ENCODE results near the gene NF1. TPM values are rescaled to one million over a fixed set of nuclear protein-coding genes. Genes with fewer than 3 reads are reported as not detected.

The NF1 gene
- polyA plus RNA-seq, 2 of the 4 experiments (the other 2 are of a cell fraction) = 15.9 to 73.2 TPM

DNA sequence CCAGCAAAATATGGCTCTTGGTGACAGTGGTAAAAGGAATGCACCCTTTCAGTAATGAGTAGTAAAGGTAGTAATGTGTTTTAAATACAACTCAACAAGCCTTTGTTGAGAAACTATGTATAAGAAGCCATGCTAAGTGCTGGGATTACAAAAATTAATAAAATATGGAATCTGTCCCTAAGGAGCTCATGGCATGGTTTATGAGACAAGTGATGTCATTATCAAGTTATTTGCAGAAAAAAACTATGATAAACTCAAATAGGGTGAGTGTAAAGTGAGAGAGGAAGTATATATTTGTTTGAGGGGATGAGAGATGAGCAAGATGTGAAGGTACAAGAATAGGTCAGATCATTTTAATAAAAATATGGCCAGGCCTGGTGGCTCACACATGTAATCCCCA is 76.9 kb downstream of the NF1 start:
- ChIA-PET POLR2A (no interaction called here), CTCF (interaction anchor here (1.5 kb wide), 1 partner anchor 13 kb away, joined by 4 read pairs; no protein-coding TSS in a partner anchor)
- H3K4me3 ChIP-seq = no peak overlapping the region
- TF ChIP-seq EHF (CRISPR knock-in tag; IDR thresholded peaks at IDR 0.05) (no peak), NPAS2 (CRISPR knock-in tag; IDR thresholded peaks at IDR 0.05; ENCODE audit: borderline replicate concordance) (no peak), MAZ (IDR thresholded peaks at IDR 0.05; ENCODE audit: borderline replicate concordance, low read depth, low read length) (no peak), BHLHE40 (IDR thresholded peaks at IDR 0.05; ENCODE audit: low read depth, low read length) (no peak)
- no peak overlapping the region for H3K27ac ChIP-seq
- FAIRE-seq (no peak), DNase-seq (ENCODE audit: low read depth in 1 of 2, low spot score in 1 of 2) (no peak), ATAC-seq (no peak)
- no peaks in the 10 kb centered on the region for H3K4me1 ChIP-seq
- no peak overlapping the region for H3K4me2 ChIP-seq
- no peaks in the 10 kb centered on the region for H3K9me3 ChIP-seq

DNA sequence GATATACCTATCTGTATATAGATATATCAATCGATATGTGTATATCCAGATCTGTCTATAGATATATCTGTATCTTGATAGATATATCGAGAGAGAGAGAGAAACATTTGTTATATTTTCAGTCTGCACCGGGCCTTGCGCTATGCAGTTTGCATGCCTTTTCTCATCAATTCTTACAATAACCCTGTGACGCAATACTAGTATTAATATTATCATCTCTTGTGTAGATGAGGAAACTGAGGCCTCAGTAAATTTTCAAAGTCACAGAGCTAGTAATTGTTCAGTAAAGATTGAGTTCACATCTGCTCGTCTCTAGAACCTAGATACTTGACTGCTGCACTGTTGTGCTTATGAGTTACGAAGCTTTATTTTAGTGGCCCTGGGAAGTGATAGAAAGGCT is 77.6 kb downstream of the NF1 start:
- Histone ChIP-seq H3K9me3 (no peaks in the 10 kb centered on the region), H3K4me2 (no peak overlapping the region), H3K4me3 (no peak overlapping the region), H3K27ac (no peak overlapping the region), H3K4me1 (no peaks in the 10 kb centered on the region)
- ATAC-seq = no peak
- CTCF ChIA-PET = interaction anchor here (1.5 kb wide), 1 partner anchor 12 kb away, joined by 4 read pairs; no protein-coding TSS in a partner anchor
- POLR2A ChIA-PET = no interaction called here
- 94% methylated on average over 7 of the region's 7 CpGs for WGBS (ENCODE audit: missing lambda C conversion rate)
- TF ChIP-seq CBX2 (IDR thresholded peaks at IDR 0.05; ENCODE audit: borderline replicate concordance, low read depth) (no peak), NFE2L2 (conservative IDR thresholded peaks at IDR 0.05; ENCODE audit: low read length) (no peak), HOXB5 (CRISPR knock-in tag; IDR thresholded peaks at IDR 0.05) (no peak), ZFP36 (IDR thresholded peaks at IDR 0.05; ENCODE audit: borderline replicate concordance, partially characterized antibody) (no peak), CEBPB (IDR thresholded peaks at IDR 0.05) (peak in 1 of 2 experiments; percentile 44; a peak in 1 of 4 replicates)
- DNase-seq (ENCODE audit: low read depth in 1 of 2, low spot score in 1 of 2) = no peak
- FAIRE-seq = no peak

DNA sequence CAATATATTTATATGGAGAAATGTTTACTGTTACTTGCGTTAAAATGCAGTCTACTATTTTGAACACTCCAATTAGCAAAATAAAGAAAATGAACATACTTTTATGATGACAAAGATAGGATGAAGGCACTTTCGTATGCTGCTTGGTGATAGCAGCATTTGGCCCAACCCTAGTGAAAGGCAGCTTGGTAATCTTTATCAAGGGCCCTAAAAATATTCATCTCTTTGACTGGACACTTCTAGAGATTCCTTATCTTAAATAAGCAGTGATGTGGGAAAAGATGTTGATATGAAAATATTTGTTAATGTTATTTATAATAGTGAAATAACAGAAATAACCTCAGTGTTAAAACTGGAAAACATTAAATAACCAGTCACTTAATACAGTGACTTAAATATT is 79.4 kb downstream of the NF1 start:
- no peak for ATAC-seq
- Histone ChIP-seq H3K27ac (no peak overlapping the region), H3K9me3 (no peaks in the 10 kb centered on the region), H3K4me2 (no peak overlapping the region), H3K4me3 (no peak overlapping the region), H3K4me1 (no peaks in the 10 kb centered on the region)
- ChIA-PET CTCF (interaction anchor here (1.1 kb wide), 1 partner anchor 28 kb away, joined by 3 read pairs; no protein-coding TSS in a partner anchor), POLR2A (no interaction called here)
- FAIRE-seq = no peak
- no peak for DNase-seq (ENCODE audit: low read depth in 1 of 2, low spot score in 1 of 2)
- WGBS (ENCODE audit: missing lambda C conversion rate) = 91% methylated on average over 2 of the region's 2 CpGs
- no peak for TF ChIP-seq HOXB5 (CRISPR knock-in tag; IDR thresholded peaks at IDR 0.05)
- TF ChIP-seq CBX2 (IDR thresholded peaks at IDR 0.05; ENCODE audit: borderline replicate concordance, low read depth) = no peak
- TF ChIP-seq, protein P1, sequence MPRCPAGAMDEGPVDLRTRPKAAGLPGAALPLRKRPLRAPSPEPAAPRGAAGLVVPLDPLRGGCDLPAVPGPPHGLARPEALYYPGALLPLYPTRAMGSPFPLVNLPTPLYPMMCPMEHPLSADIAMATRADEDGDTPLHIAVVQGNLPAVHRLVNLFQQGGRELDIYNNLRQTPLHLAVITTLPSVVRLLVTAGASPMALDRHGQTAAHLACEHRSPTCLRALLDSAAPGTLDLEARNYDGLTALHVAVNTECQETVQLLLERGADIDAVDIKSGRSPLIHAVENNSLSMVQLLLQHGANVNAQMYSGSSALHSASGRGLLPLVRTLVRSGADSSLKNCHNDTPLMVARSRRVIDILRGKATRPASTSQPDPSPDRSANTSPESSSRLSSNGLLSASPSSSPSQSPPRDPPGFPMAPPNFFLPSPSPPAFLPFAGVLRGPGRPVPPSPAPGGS (IDR thresholded peaks at IDR 0.05) = no peak
- no peak for TF ChIP-seq EHMT2 (IDR thresholded peaks at IDR 0.05; ENCODE audit: low read depth)
- no peak for TF ChIP-seq KDM1A (IDR thresholded peaks at IDR 0.05; ENCODE audit: low read depth)
- no peak for TF ChIP-seq KDM5A (IDR thresholded peaks at IDR 0.05)
- TF ChIP-seq EHF (CRISPR knock-in tag; IDR thresholded peaks at IDR 0.05) = no peak
- TF ChIP-seq, protein P2, sequence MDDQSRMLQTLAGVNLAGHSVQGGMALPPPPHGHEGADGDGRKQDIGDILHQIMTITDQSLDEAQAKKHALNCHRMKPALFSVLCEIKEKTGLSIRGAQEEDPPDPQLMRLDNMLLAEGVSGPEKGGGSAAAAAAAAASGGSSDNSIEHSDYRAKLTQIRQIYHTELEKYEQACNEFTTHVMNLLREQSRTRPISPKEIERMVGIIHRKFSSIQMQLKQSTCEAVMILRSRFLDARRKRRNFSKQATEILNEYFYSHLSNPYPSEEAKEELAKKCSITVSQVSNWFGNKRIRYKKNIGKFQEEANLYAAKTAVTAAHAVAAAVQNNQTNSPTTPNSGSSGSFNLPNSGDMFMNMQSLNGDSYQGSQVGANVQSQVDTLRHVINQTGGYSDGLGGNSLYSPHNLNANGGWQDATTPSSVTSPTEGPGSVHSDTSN (IDR thresholded peaks at IDR 0.05) = no peak
- no peak for TF ChIP-seq SMC3 (IDR thresholded peaks at IDR 0.05)
- no peak for TF ChIP-seq RNF2 (IDR thresholded peaks at IDR 0.05; ENCODE audit: borderline replicate concordance, low read depth)
- TF ChIP-seq, protein P3, sequence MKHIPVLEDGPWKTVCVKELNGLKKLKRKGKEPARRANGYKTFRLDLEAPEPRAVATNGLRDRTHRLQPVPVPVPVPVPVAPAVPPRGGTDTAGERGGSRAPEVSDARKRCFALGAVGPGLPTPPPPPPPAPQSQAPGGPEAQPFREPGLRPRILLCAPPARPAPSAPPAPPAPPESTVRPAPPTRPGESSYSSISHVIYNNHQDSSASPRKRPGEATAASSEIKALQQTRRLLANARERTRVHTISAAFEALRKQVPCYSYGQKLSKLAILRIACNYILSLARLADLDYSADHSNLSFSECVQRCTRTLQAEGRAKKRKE (CRISPR knock-in tag; IDR thresholded peaks at IDR 0.05; ENCODE audit: low read depth) = no peak
- TF ChIP-seq ZNF302 (CRISPR knock-in tag; IDR thresholded peaks at IDR 0.05) = no peak
- no peak for TF ChIP-seq JUN (IDR thresholded peaks at IDR 0.05)
- TF ChIP-seq, protein P4, sequence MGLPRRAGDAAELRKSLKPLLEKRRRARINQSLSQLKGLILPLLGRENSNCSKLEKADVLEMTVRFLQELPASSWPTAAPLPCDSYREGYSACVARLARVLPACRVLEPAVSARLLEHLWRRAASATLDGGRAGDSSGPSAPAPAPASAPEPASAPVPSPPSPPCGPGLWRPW (IDR thresholded peaks at IDR 0.05) = no peak
- no peak for TF ChIP-seq POLR2AphosphoS2 (conservative IDR thresholded peaks at IDR 0.05; ENCODE audit: low read length)
- TF ChIP-seq, protein P5, sequence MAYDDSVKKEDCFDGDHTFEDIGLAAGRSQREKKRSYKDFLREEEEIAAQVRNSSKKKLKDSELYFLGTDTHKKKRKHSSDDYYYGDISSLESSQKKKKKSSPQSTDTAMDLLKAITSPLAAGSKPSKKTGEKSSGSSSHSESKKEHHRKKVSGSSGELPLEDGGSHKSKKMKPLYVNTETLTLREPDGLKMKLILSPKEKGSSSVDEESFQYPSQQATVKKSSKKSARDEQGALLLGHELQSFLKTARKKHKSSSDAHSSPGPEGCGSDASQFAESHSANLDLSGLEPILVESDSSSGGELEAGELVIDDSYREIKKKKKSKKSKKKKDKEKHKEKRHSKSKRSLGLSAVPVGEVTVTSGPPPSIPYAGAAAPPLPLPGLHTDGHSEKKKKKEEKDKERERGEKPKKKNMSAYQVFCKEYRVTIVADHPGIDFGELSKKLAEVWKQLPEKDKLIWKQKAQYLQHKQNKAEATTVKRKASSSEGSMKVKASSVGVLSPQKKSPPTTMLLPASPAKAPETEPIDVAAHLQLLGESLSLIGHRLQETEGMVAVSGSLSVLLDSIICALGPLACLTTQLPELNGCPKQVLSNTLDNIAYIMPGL (CRISPR knock-in tag; IDR thresholded peaks at IDR 0.05; ENCODE audit: borderline replicate concordance) = no peak
